CD4-positive, alpha-beta T cell (primary cell): ENCODE measurements around the gene MITD1. TPM values are rescaled to one million over a fixed set of nuclear protein-coding genes. Genes with fewer than 3 reads are reported as not detected.
A peak's percentile ranks its signal among the peaks of the same experiment; 100 is the strongest.

ENCODE experiments used
- ATAC-seq: fragments of 200-7000 bp; cut with Tn5 transposase; one replicate; pipeline ENCODE4 v1.10.0; 2022; ENCODE audit warnings: mild to moderate bottlenecking; ENCODE audit not compliant: poor library complexity
- CTCF ChIA-PET: fragments of 350-600 bp; sonication (Branson Sonifier 250); formaldehyde crosslinking; loops from one replicate; lab custom pipeline; 2021; ENCODE audit warnings: antibody characterized with exemption, inconsistent platforms; lab: Charles Lee
- POLR2A ChIA-PET: fragments of 350-600 bp; sonication (Branson Sonifier 250); formaldehyde crosslinking; loops from one replicate; lab custom pipeline; 2021; ENCODE audit warnings: antibody characterized with exemption, inconsistent platforms; lab: Charles Lee
- DNase-seq, 14 experiments: peaks; one replicate each; pipeline ENCODE4 v3.0.0-alpha.2; 2013 to 2020; ENCODE audit warnings: mixed read lengths in 2 of 14
- H3K27ac ChIP-seq, 2 donors: one replicate each; pipeline versions ENCODE4 v1.5.1 to v1.7.0; 2013; ENCODE audit warnings: low read length in 2 of 2, low read depth in 1 of 2, mild to moderate bottlenecking in 1 of 2
- H3K27me3 ChIP-seq, 2 experiments: 1 replicate in 1 of 2; 2 replicates in 1 of 2; pipeline versions ENCODE4 v1.6.1 to v1.7.0; 2013; ENCODE audit warnings: low read length in 2 of 2, control low read depth in 1 of 2, mild to moderate bottlenecking in 1 of 2, moderate library complexity in 1 of 2; ENCODE audit not compliant: insufficient read depth in 2 of 2, control insufficient read depth in 1 of 2
- H3K36me3 ChIP-seq: one replicate; pipeline ENCODE4 v1.6.1; 2013; ENCODE audit warnings: low read length, control low read depth; ENCODE audit not compliant: insufficient read depth
- H3K4me1 ChIP-seq: one replicate; pipeline ENCODE4 v1.6.1; 2013; ENCODE audit warnings: low read length, control low read depth; ENCODE audit not compliant: insufficient read depth
- H3K4me3 ChIP-seq: one replicate; pipeline ENCODE4 v1.5.1; 2013; ENCODE audit warnings: mild to moderate bottlenecking, low read length, moderate library complexity
- H3K9me3 ChIP-seq, 2 experiments: 1 replicate in 1 of 2; 2 replicates in 1 of 2; pipeline versions ENCODE4 v1.6.1 to v1.7.0; 2013; ENCODE audit warnings: low read length in 2 of 2, mild to moderate bottlenecking in 2 of 2, control low read depth in 1 of 2, moderate library complexity in 1 of 2; ENCODE audit not compliant: control insufficient read depth in 1 of 2, insufficient read depth in 1 of 2
- H3K27ac Mint-ChIP-seq: one replicate; pipeline ENCODE4 v1.8.0; 2020; ENCODE audit warnings: mixed read lengths
- H3K27me3 Mint-ChIP-seq: one replicate; pipeline ENCODE4 v1.8.0; 2021; ENCODE audit warnings: mixed read lengths
- H3K36me3 Mint-ChIP-seq: one replicate; pipeline ENCODE4 v1.8.0; 2021; ENCODE audit warnings: low read depth, mixed read lengths
- H3K4me1 Mint-ChIP-seq: one replicate; pipeline ENCODE4 v1.8.0; 2021; ENCODE audit warnings: low read depth, mixed read lengths
- H3K4me3 Mint-ChIP-seq: one replicate; pipeline ENCODE4 v1.8.0; 2020; ENCODE audit warnings: mild to moderate bottlenecking, mixed read lengths
- H3K9me3 Mint-ChIP-seq: one replicate; pipeline ENCODE4 v1.8.0; 2020; ENCODE audit warnings: mixed read lengths
- CTCF ChIP-seq: fragments of 200-600 bp; IDR thresholded peaks from one replicate; pipeline ENCODE4 v1.8.0; 2022; ENCODE audit warnings: antibody characterized with exemption, mild to moderate bottlenecking
- intact Hi-C, 2 experiments: fragments of 100-400 bp; cut with DNase I in 1 of 2; cut with micrococcal nuclease in 1 of 2; formaldehyde crosslinking; loops; one replicate each; pipeline versions ENCODE4 v1.15.1 to v1.9.0; 2023 to 2025; cut with DNase I, micrococcal nuclease
- total RNA-seq, 174 experiments: library from RNA in 2 of 174; stranded (reverse) in 2 of 174; gene quantifications; one replicate each; pipeline ENCODE4 v1.2.3 and lab custom pipeline; 2021 to 2026

Gene MITD1
- total RNA-seq, 2 experiments from 2014 or later: 14.1 to 14.6 TPM

GRCh38 chr2:99183025-99183424 lies 2.2 kb upstream of the MITD1 start:
- CTCF ChIA-PET: no interaction called here
- POLR2A ChIA-PET: no interaction called here

GRCh38 chr2:99181624-99182000 lies 754 bp upstream of the MITD1 start:
- H3K9me3 Mint-ChIP-seq: no peaks in the 10 kb centered on the region
- H3K36me3 ChIP-seq: peaks cover 11% of the 10 kb centered on the region
- H3K4me1 Mint-ChIP-seq: peaks cover 76% of the 10 kb centered on the region
- DNase-seq: peak in 1 of 14 experiments; percentile 7
- intact Hi-C loops: loop anchor here (1.0 to 10.0 kb wide), 10 partner anchors 26 to 1187 kb away; partner anchors contain the start of genes C2orf15 (in 2 of the 2), TXNDC9 (in 2 of the 2), COA5 (in 1 of the 2) and LIPT1 (in 1 of the 2)
- H3K27ac ChIP-seq: peak overlapping the region; percentile 74 to 78
- POLR2A ChIA-PET: interaction anchor here (0.8 to 3.3 kb wide), 5 partner anchors 11 to 309 kb away, joined by 3 to 32 read pairs (median 15); partner anchors contain the start of genes EIF5B, LIPT1, REV1 and TSGA10
- H3K9me3 ChIP-seq: no peaks in the 10 kb centered on the region
- peaks cover 29% of the 10 kb centered on the region for H3K4me1 ChIP-seq
- H3K36me3 Mint-ChIP-seq: peaks cover 33% of the 10 kb centered on the region
- H3K27ac Mint-ChIP-seq: peak overlapping the region; percentile 92
- CTCF ChIA-PET: interaction anchor here (1.1 kb wide), 1 partner anchor 155 kb away, joined by 4 read pairs; the partner anchor contains the start of gene EIF5B
- TF ChIP-seq CTCF: no peak
- no peaks in the 10 kb centered on the region for H3K27me3 Mint-ChIP-seq
- ATAC-seq: no peak
- H3K4me3 Mint-ChIP-seq: peak overlapping the region; percentile 97
- no peaks in the 10 kb centered on the region for H3K27me3 ChIP-seq
- peak overlapping the region; percentile 74 for H3K4me3 ChIP-seq

More at GRCh38 chr2:99183025-99183424, 2.2 kb upstream of the MITD1 start:
- Mint-ChIP-seq H3K36me3 (peaks cover 28% of the 10 kb centered on the region), H3K9me3 (no peaks in the 10 kb centered on the region), H3K27ac (peak overlapping the region; percentile 14), H3K27me3 (no peaks in the 10 kb centered on the region), H3K4me1 (peaks cover 63% of the 10 kb centered on the region), H3K4me3 (peak overlapping the region; percentile 64)
- DNase-seq (no peak), ATAC-seq (no peak)
- Histone ChIP-seq H3K36me3 (peaks cover 19% of the 10 kb centered on the region), H3K27ac (no peak overlapping the region), H3K4me1 (peaks cover 29% of the 10 kb centered on the region), H3K27me3 (no peaks in the 10 kb centered on the region), H3K4me3 (no peak overlapping the region), H3K9me3 (no peaks in the 10 kb centered on the region)
- intact Hi-C loops: loop anchor here in 1 of 2 experiments (10.0 kb wide), 1 partner anchor 1188 kb away; the partner anchor contains the start of gene TMEM131
- no peak for TF ChIP-seq CTCF

- no peak overlapping the region for H3K27ac ChIP-seq
- no peaks in the 10 kb centered on the region for H3K9me3 Mint-ChIP-seq
- peaks cover 61% of the 10 kb centered on the region for H3K36me3 ChIP-seq
- no peak for TF ChIP-seq CTCF
- ChIA-PET CTCF (interaction anchor here (1.6 kb wide), 1 partner anchor 16 kb away, joined by 3 read pairs; the partner anchor contains the start of genes LIPT1 and TSGA10), POLR2A (interaction anchor here (3.1 kb wide), 1 partner anchor 9 kb away, joined by 15 read pairs; the partner anchor contains the start of genes MITD1 and MRPL30)
- intact Hi-C loops: no loop called here
- no peak overlapping the region for H3K4me3 Mint-ChIP-seq
- H3K27ac Mint-ChIP-seq: peak overlapping the region; percentile 38
- H3K4me1 Mint-ChIP-seq: peaks cover 17% of the 10 kb centered on the region
- no peak for ATAC-seq
- peaks cover 87% of the 10 kb centered on the region for H3K36me3 Mint-ChIP-seq
- no peaks in the 10 kb centered on the region for H3K27me3 Mint-ChIP-seq
- no peaks in the 10 kb centered on the region for H3K27me3 ChIP-seq
- H3K4me3 ChIP-seq: no peak overlapping the region
- no peaks in the 10 kb centered on the region for H3K9me3 ChIP-seq
- H3K4me1 ChIP-seq: peaks cover 11% of the 10 kb centered on the region
- DNase-seq: no peak
Observed at GRCh38 chr2:99171377-99172140, 9.3 kb downstream of the MITD1 start.
